ENCODE measurements around the gene RPS14. TPM values are rescaled to one million over a fixed set of nuclear protein-coding genes. Genes with fewer than 3 reads are reported as not detected.
"Not testable (repeated sequence)": the region's sequence is repeated elsewhere in the genome, so short reads cannot be mapped to it uniquely, and the experiment has no call there.

Gene RPS14
- total RNA-seq, 1 experiment from 2014 or later: 4,447 TPM

GRCh38 chr5:150481972-150482406, 32.5 kb upstream of the RPS14 start:
- no peak for DNase-seq (ENCODE audit: extremely low read depth, low read depth)

GRCh38 chr5:150481708-150481965, 32.1 kb upstream of the RPS14 start:
- no peak for DNase-seq (ENCODE audit: extremely low read depth, low read depth)

DNA sequence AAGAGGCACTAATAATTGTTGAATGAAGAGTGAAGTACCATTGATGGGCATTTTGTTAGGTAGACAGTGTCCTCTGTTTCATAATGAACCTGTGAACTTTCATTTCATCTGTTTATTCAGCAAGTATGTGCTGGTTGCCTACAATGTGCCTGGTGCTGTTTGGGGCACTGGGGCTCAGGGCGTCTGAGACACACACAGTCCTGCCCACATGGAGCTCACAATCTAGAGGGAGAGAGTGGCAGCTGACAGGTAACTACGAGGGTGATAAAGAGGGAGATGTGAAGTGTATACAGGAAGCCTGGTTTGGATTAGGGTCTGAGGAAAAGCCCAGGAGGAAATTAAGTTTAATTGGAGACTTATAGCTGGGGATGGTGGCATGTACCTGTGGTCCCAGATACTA, 29.9 kb upstream of the RPS14 start:
- DNase-seq (ENCODE audit: extremely low read depth, low read depth): no peak

- not testable (repeated sequence) for DNase-seq (ENCODE audit: extremely low read depth, low read depth)
Observed at GRCh38 chr5:150476568-150476967, 27.0 kb upstream of the RPS14 start.

DNA sequence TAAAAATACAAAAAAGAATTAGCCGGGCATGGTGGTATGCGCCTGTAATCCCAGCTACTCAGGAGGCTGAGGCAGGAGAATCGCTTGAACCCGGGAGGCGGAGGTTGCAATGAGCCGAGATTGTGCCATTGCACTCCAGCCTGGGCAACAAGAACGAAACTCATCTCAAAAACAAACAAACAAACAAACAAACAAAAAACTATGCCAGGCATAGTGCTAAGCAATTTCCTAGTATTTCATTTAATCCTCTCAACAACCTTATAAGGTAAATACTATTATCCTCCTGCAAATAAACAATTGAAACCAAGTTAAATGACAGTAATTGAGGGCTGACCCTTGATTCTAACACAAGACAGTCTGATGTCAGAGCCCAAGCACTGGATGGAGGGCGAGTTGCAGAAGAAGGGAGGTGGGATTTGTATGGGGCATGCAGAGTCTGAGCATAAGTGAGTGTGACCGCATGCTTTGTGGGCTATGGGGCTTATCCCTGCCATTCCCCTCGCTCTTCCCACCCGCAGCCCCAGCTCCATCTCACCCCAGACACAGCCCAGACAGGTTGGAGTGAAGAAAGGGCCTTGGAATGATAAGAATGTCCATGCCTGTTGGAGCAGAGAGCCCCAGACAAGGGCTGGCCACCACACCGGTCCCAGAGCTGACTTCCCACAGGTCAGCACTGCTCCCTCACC, 24.3 kb upstream of the RPS14 start:
- no peak for DNase-seq (ENCODE audit: extremely low read depth, low read depth)

GRCh38 chr5:150469718-150470469, 20.4 kb upstream of the RPS14 start:
- no peak for DNase-seq (ENCODE audit: extremely low read depth, low read depth)

GRCh38 chr5:150468206-150468605, 18.7 kb upstream of the RPS14 start:
- DNase-seq (ENCODE audit: extremely low read depth, low read depth): no peak

DNA sequence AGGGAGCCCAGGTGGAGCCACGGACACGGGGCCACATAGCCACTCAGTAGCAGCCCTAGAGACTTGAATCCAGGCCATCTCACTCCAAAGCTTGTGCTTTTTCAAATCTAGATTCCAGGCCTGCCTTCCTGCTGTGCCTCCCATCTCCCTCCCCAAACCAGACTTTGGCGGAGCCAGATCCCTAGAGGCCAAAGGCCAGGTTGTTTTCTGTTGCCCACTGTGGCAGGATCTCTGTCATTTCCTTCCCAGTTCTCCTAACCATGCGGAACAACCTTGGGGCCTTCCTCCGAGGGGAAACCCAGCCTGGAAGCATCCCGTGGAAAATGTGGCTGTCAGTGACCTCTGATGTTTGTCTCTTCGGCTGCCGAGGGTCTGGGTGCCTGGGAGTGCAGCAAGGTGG, 16.4 kb upstream of the RPS14 start:
- DNase-seq (ENCODE audit: extremely low read depth, low read depth): no peak

DNA sequence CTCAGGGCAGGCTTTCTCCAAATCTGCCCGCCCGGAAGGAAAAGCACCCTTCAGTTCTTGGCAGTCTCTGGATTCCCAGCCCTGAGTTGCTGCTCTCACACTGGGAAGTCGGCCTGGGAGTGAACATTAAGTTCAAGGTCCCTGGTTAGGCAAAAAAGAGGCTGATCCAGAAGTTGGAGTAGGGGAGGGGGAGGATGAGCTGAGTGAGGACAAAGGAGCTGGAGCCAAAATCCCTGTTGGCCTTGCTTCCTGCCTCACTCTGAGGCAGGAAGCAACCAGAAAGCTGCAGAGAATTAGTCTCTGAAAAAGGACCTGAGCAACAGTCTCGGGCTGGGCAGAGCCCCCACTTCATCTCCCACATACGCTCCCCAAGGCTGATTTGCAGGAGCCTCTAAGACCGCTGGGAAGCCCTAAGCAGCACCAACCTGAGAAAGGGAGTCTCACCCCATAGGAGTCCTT, 15.0 kb upstream of the RPS14 start:
- DNase-seq (ENCODE audit: extremely low read depth, low read depth): no peak

- DNase-seq (ENCODE audit: extremely low read depth, low read depth): no peak
Observed at GRCh38 chr5:150461231-150461630, 11.7 kb upstream of the RPS14 start.

- no peak for DNase-seq (ENCODE audit: extremely low read depth, low read depth)
Observed at GRCh38 chr5:150460781-150461180, 11.2 kb upstream of the RPS14 start.

- DNase-seq (ENCODE audit: extremely low read depth, low read depth): peak; percentile 69
Observed at GRCh38 chr5:150458802-150459557, 9.4 kb upstream of the RPS14 start.

DNA sequence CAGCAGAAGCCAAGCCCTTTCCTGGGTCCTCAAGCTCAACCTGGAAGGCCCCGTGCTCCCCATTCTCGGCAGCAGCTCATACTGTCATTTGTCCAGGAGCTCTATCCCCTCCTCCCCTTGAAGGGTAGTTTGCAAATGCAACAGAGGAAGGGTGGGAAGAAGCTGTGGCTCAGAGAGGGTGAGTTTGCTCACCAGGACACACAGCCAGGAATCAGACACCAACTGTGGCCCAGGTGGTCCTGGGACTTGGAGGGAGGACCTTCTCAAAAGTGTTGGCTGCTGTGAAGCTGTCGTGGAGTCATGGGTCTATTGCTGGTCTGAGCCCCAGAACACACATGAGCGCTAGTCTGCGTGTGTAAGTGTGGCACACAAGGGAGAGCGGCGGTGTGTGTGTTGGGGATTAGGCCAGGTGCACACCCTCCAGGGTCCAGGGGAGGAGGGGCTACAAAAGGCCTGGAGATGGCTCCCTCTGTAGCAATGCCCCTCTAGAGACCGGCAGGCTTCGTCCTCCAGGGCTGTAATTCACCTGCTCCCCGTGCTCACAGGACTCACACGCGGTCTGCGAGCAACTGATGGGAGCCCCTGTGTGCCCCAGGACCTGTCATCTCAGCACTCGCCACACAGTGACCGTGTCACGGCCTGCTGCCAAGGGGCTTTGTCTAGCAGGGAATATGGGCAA, 8.2 kb upstream of the RPS14 start:
- DNase-seq (ENCODE audit: extremely low read depth, low read depth): no peak

DNA sequence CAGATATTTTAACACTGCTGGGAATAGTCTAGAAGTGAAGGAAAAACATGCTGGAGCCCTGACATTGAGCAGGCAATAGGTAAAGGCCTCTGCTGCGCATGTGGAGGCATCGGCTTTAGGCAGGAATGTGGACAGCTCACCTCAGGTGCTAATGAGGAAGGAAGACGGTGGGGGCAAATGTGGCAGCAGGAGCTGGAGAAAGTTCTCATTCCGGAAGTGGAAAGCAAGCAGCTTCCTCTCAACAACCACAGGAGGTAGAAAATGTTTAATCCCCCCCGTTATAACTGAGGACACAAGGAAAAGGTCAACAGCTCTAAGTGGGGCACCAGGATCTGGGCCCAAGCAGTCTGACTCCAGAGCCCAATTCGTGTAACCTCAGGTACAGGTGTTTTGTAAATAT, 7.6 kb upstream of the RPS14 start:
- DNase-seq (ENCODE audit: extremely low read depth, low read depth): no peak

GRCh38 chr5:150454492-150455229, 5.1 kb upstream of the RPS14 start:
- DNase-seq (ENCODE audit: extremely low read depth, low read depth): no peak

- not testable (repeated sequence) for DNase-seq (ENCODE audit: extremely low read depth, low read depth)
Observed at GRCh38 chr5:150454027-150454426, 4.5 kb upstream of the RPS14 start.

- DNase-seq (ENCODE audit: extremely low read depth, low read depth): no peak
Observed at GRCh38 chr5:150452914-150453313, 3.4 kb upstream of the RPS14 start.

DNA sequence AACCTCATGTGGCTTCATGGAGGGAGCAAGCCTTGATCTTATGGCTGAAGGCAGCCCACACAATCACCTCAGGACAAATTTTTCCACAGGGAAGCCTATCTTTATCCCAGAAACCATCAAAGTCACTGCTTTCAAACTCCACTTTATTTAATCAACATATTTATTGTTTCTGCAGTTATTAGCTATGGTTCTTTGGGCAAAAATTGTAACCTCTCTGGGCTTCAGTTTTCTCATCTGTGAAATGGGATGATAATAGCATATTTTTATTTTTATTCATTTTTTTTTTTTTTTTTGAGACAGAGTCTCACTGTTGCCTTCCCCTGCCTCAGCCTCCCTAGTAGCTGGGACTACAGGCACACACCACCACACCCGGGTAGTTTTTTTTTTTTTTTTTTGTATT, 2.1 kb upstream of the RPS14 start:
- no peak for DNase-seq (ENCODE audit: extremely low read depth, low read depth)

GRCh38 chr5:150448952-150449516, 505 bp downstream of the RPS14 start:
- DNase-seq (ENCODE audit: extremely low read depth, low read depth): no peak

DNA sequence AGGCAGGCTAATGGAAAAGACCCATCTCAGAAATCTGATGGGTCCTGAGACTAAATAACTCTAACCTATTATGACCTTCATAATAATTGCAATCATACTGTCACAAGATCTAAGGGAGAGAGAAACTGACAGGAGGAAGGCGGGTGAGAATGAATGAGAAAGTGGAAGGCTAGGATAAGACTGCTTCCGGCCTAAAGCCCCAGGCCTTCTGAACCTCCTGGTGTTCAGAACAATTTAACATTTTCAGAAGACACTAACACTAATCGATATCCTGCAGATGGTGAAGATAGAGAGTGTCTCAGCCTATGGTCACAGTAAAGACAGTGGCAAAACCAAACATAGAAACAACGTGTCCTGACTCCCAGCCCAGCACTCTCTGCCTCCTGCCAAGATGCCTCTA, 1.2 kb downstream of the RPS14 start:
- DNase-seq (ENCODE audit: extremely low read depth, low read depth): no peak

Data from NCI-H460 (cell line).